CD14-positive monocyte (primary cell): ENCODE results near the gene SLC25A13. TPM values are rescaled to one million over a fixed set of nuclear protein-coding genes. Genes with fewer than 3 reads are reported as not detected.

ENCODE experiments used
- DNase-seq, 3 donors: peaks; one replicate each; pipeline ENCODE4 v3.0.0-alpha.2; 2011 to 2022
- H2AFZ ChIP-seq: 2 replicates; pipeline ENCODE4 v1.6.0; 2012; ENCODE audit warnings: mild to moderate bottlenecking, low read depth, low read length, inconsistent platforms; ENCODE audit not compliant: insufficient read depth, poor library complexity, severe bottlenecking
- H3K27ac ChIP-seq, 2 donors: 1 replicate in 1 of 2; 2 replicates in 1 of 2; pipeline ENCODE4 v1.5.1; 2012 to 2013; ENCODE audit warnings: low read length in 2 of 2, control low read depth in 1 of 2, inconsistent platforms in 1 of 2, low read depth in 1 of 2, mild to moderate bottlenecking in 1 of 2
- H3K27me3 ChIP-seq, 2 donors: one replicate each; pipeline versions ENCODE4 v1.6.0 to v1.6.1; 2011 to 2013; ENCODE audit warnings: low read length in 2 of 2; ENCODE audit not compliant: control insufficient read depth in 2 of 2, insufficient read depth in 2 of 2
- H3K36me3 ChIP-seq, 2 donors: replicated peaks in 1 of 2; 1 replicate in 1 of 2; 2 replicates in 1 of 2; pipeline versions ENCODE4 v1.5.1 to v1.6.1; 2012 to 2013; ENCODE audit warnings: low read length in 2 of 2, control low read depth in 1 of 2, inconsistent platforms in 1 of 2, mild to moderate bottlenecking in 1 of 2; ENCODE audit not compliant: insufficient read depth in 2 of 2, control insufficient read depth in 1 of 2
- H3K4me1 ChIP-seq, 2 donors: 1 replicate in 1 of 2; 2 replicates in 1 of 2; pipeline versions ENCODE4 v1.5.1 to v1.6.1; 2012 to 2013; ENCODE audit warnings: low read length in 2 of 2, control low read depth in 1 of 2, inconsistent platforms in 1 of 2, mild to moderate bottlenecking in 1 of 2, moderate library complexity in 1 of 2; ENCODE audit not compliant: insufficient read depth in 2 of 2, control insufficient read depth in 1 of 2
- H3K4me2 ChIP-seq: replicated peaks from 2 replicates; pipeline ENCODE3; 2012; ENCODE audit warnings: low read length, moderate library complexity, mild to moderate bottlenecking; ENCODE audit not compliant: poor library complexity, severe bottlenecking; ENCODE audit errors: extremely low read depth
- H3K4me3 ChIP-seq, 3 experiments: fragments of 200-600 bp in 1 of 3; sonication (generic) in 1 of 3; replicated peaks in 1 of 3; 1 replicate in 2 of 3; 2 replicates in 1 of 3; pipeline ENCODE4 v1.5.1; 2011 to 2013; ENCODE audit warnings: low read length in 3 of 3, mild to moderate bottlenecking in 3 of 3, control low read depth in 2 of 3, low read depth in 2 of 3, inconsistent platforms in 1 of 3, moderate library complexity in 1 of 3
- H3K79me2 ChIP-seq: 2 replicates; pipeline ENCODE4 v1.6.0; 2012; ENCODE audit warnings: mild to moderate bottlenecking, control low read depth, inconsistent platforms, low read length, moderate library complexity; ENCODE audit not compliant: insufficient read depth
- H3K9ac ChIP-seq: 2 replicates; pipeline ENCODE4 v1.6.0; 2017; ENCODE audit warnings: low read length, mild to moderate bottlenecking; ENCODE audit not compliant: insufficient read depth, poor library complexity, severe bottlenecking
- H3K9me3 ChIP-seq, 2 donors: replicated peaks in 1 of 2; 1 replicate in 1 of 2; 2 replicates in 1 of 2; pipeline versions ENCODE4 v1.5.1 to v1.6.1; 2012 to 2013; ENCODE audit warnings: low read length in 2 of 2, control low read depth in 1 of 2; ENCODE audit not compliant: control insufficient read depth in 1 of 2, insufficient read depth in 1 of 2
- H4K20me1 ChIP-seq: 2 replicates; pipeline ENCODE4 v1.6.0; 2012; ENCODE audit warnings: mild to moderate bottlenecking, low read length, control low read depth, moderate library complexity; ENCODE audit not compliant: insufficient read depth
- H3K27ac Mint-ChIP-seq, 7 donors: one replicate each; pipeline ENCODE4 v1.8.0; 2020; ENCODE audit warnings: mild to moderate bottlenecking in 7 of 7, mixed read lengths in 7 of 7, moderate library complexity in 6 of 7, inconsistent platforms in 2 of 7
- H3K27me3 Mint-ChIP-seq, 3 donors: one replicate each; pipeline ENCODE4 v1.8.0; 2021 to 2022; ENCODE audit warnings: low read depth in 3 of 3, mild to moderate bottlenecking in 3 of 3, mixed read lengths in 3 of 3, moderate library complexity in 3 of 3, inconsistent platforms in 1 of 3
- H3K36me3 Mint-ChIP-seq, 2 donors: one replicate each; pipeline ENCODE4 v1.8.0; 2020; ENCODE audit warnings: mixed read lengths in 2 of 2, inconsistent platforms in 1 of 2, mild to moderate bottlenecking in 1 of 2
- H3K4me1 Mint-ChIP-seq: one replicate; pipeline ENCODE4 v1.8.0; 2020; ENCODE audit warnings: mild to moderate bottlenecking, mixed read lengths
- H3K4me3 Mint-ChIP-seq, 2 donors: one replicate each; pipeline ENCODE4 v1.8.0; 2020; ENCODE audit warnings: mild to moderate bottlenecking in 2 of 2, mixed read lengths in 2 of 2, moderate library complexity in 1 of 2
- H3K9me3 Mint-ChIP-seq, 7 donors: one replicate each; pipeline ENCODE4 v1.8.0; 2020 to 2022; ENCODE audit warnings: mixed read lengths in 7 of 7, mild to moderate bottlenecking in 6 of 7, moderate library complexity in 6 of 7, inconsistent platforms in 2 of 7
- WGBS: methylation state at CpG from one replicate; pipeline ENCODE4 v1.1.5; 2013; ENCODE audit warnings: missing lambda C conversion rate; ENCODE audit not compliant: insufficient coverage; 5-methylcytosine and 5-hydroxymethylcytosine counted together
- intact Hi-C, 2 donors: fragments of 100-400 bp; cut with micrococcal nuclease; formaldehyde crosslinking; loops; one replicate each; pipeline versions ENCODE4 v1.15.0 to v1.15.1; 2023
- polyA plus RNA-seq, 3 donors: library from polyadenylated mRNA; depleted of rRNA in 1 of 3; unstranded in 2 of 3; stranded (reverse) in 1 of 3; fragments of 300-500 nt in 2 of 3; fragments of >200 nt in 1 of 3; fragmentation: Illumina TruSeq in 2 of 3; gene quantifications; 1 replicate in 2 of 3; 2 replicates in 1 of 3; pipeline ENCODE4 v1.2.3, GENCODE V29; 2012 to 2021
- TF ChIP-seq, protein P1 (sequence below): fragments of 200-600 bp; IDR thresholded peaks from one replicate; pipeline ENCODE4 v1.8.0; 2022; ENCODE audit warnings: antibody characterized with exemption, mild to moderate bottlenecking

SLC25A13 gene
- polyA plus RNA-seq, 3 donors, result 12.7 to 15.7 (median 14.4) TPM

DNA sequence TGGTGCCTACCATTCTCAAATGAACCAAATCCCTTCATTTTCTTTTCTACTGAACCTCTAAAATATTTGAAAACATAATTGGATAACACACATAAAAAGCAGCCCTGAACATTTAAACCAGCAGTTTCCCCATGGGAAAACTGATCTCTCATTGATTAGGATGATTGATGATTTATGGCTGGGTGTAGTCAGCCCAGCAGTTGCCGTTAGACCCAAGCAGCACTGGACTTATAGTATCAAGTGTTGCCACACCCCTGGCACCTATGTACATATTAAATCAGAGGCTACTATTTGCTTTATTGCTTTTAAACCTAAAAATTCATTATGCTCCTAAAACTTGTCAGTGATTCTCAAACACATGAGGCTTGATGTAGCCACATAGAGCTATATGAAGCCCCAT, 20.2 kb upstream of the SLC25A13 start:
- no peak overlapping the region for H3K27ac ChIP-seq
- H4K20me1 ChIP-seq, result no peaks in the 10 kb centered on the region
- no peaks in the 10 kb centered on the region for H3K36me3 Mint-ChIP-seq
- H3K9ac ChIP-seq, result no peak overlapping the region
- no peak overlapping the region for H2AFZ ChIP-seq
- H3K79me2 ChIP-seq, result no peaks in the 10 kb centered on the region
- peaks cover 0 to 5% (median 0%) of the 10 kb centered on the region in 7 donors for H3K9me3 Mint-ChIP-seq
- no peak overlapping the region for H3K4me3 Mint-ChIP-seq
- WGBS, result no CpG with 5 or more reads among the region's 1 CpG
- H3K27ac Mint-ChIP-seq, result no peak overlapping the region
- no peaks in the 10 kb centered on the region for H3K4me1 Mint-ChIP-seq
- no peak overlapping the region for H3K4me2 ChIP-seq
- no peak overlapping the region for H3K4me3 ChIP-seq
- DNase-seq, result no peak
- H3K36me3 ChIP-seq, result no peaks in the 10 kb centered on the region
- TF ChIP-seq, protein P1, sequence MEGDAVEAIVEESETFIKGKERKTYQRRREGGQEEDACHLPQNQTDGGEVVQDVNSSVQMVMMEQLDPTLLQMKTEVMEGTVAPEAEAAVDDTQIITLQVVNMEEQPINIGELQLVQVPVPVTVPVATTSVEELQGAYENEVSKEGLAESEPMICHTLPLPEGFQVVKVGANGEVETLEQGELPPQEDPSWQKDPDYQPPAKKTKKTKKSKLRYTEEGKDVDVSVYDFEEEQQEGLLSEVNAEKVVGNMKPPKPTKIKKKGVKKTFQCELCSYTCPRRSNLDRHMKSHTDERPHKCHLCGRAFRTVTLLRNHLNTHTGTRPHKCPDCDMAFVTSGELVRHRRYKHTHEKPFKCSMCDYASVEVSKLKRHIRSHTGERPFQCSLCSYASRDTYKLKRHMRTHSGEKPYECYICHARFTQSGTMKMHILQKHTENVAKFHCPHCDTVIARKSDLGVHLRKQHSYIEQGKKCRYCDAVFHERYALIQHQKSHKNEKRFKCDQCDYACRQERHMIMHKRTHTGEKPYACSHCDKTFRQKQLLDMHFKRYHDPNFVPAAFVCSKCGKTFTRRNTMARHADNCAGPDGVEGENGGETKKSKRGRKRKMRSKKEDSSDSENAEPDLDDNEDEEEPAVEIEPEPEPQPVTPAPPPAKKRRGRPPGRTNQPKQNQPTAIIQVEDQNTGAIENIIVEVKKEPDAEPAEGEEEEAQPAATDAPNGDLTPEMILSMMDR, result no peak
- no peaks in the 10 kb centered on the region for H3K4me1 ChIP-seq
- no peaks in the 10 kb centered on the region for H3K9me3 ChIP-seq
- intact Hi-C loops, result no loop called here
- no peaks in the 10 kb centered on the region for H3K27me3 ChIP-seq
- peaks cover 3 to 10% (median 8%) of the 10 kb centered on the region in 3 donors for H3K27me3 Mint-ChIP-seq

DNA sequence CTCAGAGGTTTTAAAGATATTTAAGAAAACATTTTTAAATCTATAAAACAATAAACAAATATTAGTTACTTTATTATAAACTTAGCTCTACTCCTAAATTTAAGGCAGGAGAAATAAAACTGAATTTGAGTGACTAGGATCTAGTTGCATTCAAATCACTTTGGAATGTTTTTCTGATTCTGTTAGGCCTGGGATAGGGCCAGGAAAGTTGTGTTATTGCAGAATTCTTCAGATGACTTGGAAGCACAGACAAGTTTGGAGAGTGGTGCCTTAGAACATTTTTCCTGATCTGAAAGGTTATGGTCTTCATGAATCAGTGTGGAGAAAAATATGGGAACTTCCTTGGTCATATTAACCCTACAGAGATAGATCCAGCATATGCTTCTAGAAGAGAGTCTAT, 15.6 kb upstream of the SLC25A13 start:
- H3K4me3 Mint-ChIP-seq, result no peak overlapping the region
- TF ChIP-seq, protein P1, result no peak
- Histone ChIP-seq H3K9me3 (no peaks in the 10 kb centered on the region), H3K27ac (no peak overlapping the region), H3K9ac (no peak overlapping the region), H3K27me3 (no peaks in the 10 kb centered on the region), H3K4me2 (no peak overlapping the region), H3K4me3 (no peak overlapping the region), H3K79me2 (no peaks in the 10 kb centered on the region), H4K20me1 (no peaks in the 10 kb centered on the region), H3K36me3 (no peaks in the 10 kb centered on the region), H2AFZ (no peak overlapping the region), H3K4me1 (no peaks in the 10 kb centered on the region)
- peaks cover 0 to 8% (median 0%) of the 10 kb centered on the region in 7 donors for H3K9me3 Mint-ChIP-seq
- H3K27me3 Mint-ChIP-seq, result peaks cover 2% of the 10 kb centered on the region in 3 donors
- intact Hi-C loops, result no loop called here
- DNase-seq, result no peak
- no peak overlapping the region for H3K27ac Mint-ChIP-seq
- no peaks in the 10 kb centered on the region for H3K36me3 Mint-ChIP-seq
- no peaks in the 10 kb centered on the region for H3K4me1 Mint-ChIP-seq
